Left lung (tissue), 10 donors: ENCODE results near the gene CAPZB. TPM values are rescaled to one million over a fixed set of nuclear protein-coding genes. Genes with fewer than 3 reads are reported as not detected.

ENCODE experiments used
- ATAC-seq: fragments of 200-7000 bp; cut with Tn5 transposase; one replicate; pipeline ENCODE4 v1.9.1; 2020; ENCODE audit warnings: moderate library complexity
- DNase-seq, 4 donors: peaks; one replicate each; pipeline ENCODE4 v3.0.0-alpha.2; 2013 to 2020
- H3K27ac ChIP-seq, 2 donors: fragments of 200-600 bp; sonication (generic) in 1 of 2; one replicate each; pipeline versions ENCODE4 v1.5.0 to v1.8.0; 2020 to 2021
- H3K27me3 ChIP-seq, 2 donors: fragments of 200-600 bp; sonication (generic) in 1 of 2; one replicate each; pipeline versions ENCODE4 v1.5.0 to v1.8.0; 2020 to 2021
- H3K36me3 ChIP-seq, 2 donors: fragments of 200-600 bp; sonication (generic) in 1 of 2; one replicate each; pipeline versions ENCODE4 v1.5.0 to v1.8.0; 2020 to 2021
- H3K4me1 ChIP-seq, 2 donors: fragments of 200-600 bp; one replicate each; pipeline ENCODE4 v1.8.0; 2021
- H3K4me3 ChIP-seq, 2 donors: fragments of 200-600 bp; sonication (generic) in 1 of 2; one replicate each; pipeline versions ENCODE4 v1.5.0 to v1.8.0; 2020 to 2021; ENCODE audit warnings: mild to moderate bottlenecking in 1 of 2
- H3K9me3 ChIP-seq, 2 donors: fragments of 200-600 bp; sonication (generic) in 1 of 2; one replicate each; pipeline versions ENCODE4 v1.5.0 to v1.8.0; 2020 to 2021
- intact Hi-C, 2 donors: fragments of 100-400 bp; cut with DNase I; formaldehyde crosslinking; loops; one replicate each; pipeline versions ENCODE4 v1.11.2 to v1.14.2; 2022
- polyA plus RNA-seq, 6 donors: library from polyadenylated mRNA; unstranded; fragments of 120-200 nt; gene quantifications; one replicate each; pipeline ENCODE4 v1.2.1, GENCODE V29; 2013; ENCODE audit not compliant: insufficient read length in 6 of 6
- total RNA-seq, 2 donors: library from RNA; stranded (reverse); fragmentation: NEBNext Ultra II Directional; extraction: Animal tissue kit (Norgen Biotek cat#: 25700); gene quantifications; one replicate each; pipeline ENCODE4 v1.2.1, GENCODE V29; 2021
- TF ChIP-seq, protein P1 (sequence below), 2 donors: fragments of 200-600 bp; sonication (generic) in 1 of 2; IDR thresholded peaks; one replicate each; pipeline versions ENCODE4 v1.5.0 to v1.8.0; 2021; ENCODE audit warnings: antibody characterized with exemption in 2 of 2
- donor health status: DM: no; HTN: yes; CAD: no.
- donor health status: DM: no; HTN: no; CAD: no.

CAPZB gene
- total and polyA plus RNA-seq, 8 donors = 223 to 327 (median 256) TPM

GRCh38 chr1:19448491-19449439 lies 36.6 kb downstream of the CAPZB start:
- peak; percentile 29 for ATAC-seq
- intact Hi-C loops = no loop called here
- peaks cover 0 to 9% of the 10 kb centered on the region in 2 donors for H3K36me3 ChIP-seq
- H3K4me1 ChIP-seq = peaks cover 50 to 90% of the 10 kb centered on the region in 2 donors
- peak overlapping the region; percentile 67 to 73 for H3K27ac ChIP-seq
- no peaks in the 10 kb centered on the region for H3K27me3 ChIP-seq
- no peaks in the 10 kb centered on the region for H3K9me3 ChIP-seq
- DNase-seq = peak in 3 of 4 donors; percentile 61 to 77 (median 63)
- no peak overlapping the region for H3K4me3 ChIP-seq
- TF ChIP-seq, protein P1, sequence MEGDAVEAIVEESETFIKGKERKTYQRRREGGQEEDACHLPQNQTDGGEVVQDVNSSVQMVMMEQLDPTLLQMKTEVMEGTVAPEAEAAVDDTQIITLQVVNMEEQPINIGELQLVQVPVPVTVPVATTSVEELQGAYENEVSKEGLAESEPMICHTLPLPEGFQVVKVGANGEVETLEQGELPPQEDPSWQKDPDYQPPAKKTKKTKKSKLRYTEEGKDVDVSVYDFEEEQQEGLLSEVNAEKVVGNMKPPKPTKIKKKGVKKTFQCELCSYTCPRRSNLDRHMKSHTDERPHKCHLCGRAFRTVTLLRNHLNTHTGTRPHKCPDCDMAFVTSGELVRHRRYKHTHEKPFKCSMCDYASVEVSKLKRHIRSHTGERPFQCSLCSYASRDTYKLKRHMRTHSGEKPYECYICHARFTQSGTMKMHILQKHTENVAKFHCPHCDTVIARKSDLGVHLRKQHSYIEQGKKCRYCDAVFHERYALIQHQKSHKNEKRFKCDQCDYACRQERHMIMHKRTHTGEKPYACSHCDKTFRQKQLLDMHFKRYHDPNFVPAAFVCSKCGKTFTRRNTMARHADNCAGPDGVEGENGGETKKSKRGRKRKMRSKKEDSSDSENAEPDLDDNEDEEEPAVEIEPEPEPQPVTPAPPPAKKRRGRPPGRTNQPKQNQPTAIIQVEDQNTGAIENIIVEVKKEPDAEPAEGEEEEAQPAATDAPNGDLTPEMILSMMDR (IDR thresholded peaks at IDR 0.05) = no peak

DNA sequence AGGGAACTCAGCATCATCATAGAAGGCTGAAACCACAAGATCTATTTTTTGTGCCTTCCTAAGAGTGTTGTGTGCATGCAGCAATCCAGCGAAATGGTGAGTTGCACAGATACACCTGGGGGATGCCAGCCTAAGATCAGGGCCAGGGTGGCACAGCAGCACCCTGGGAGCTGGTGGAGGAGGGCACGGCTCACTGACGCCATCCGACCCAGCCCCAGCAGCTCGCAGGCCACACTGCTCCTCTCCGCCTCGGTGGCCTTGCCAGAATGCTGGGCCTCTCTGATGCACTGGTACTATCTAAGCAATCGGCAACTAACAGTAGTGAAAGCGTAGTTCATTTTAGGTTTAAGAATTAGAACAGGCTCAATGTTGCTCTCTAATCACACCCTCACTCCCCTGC lies 37.8 kb downstream of the CAPZB start:
- intact Hi-C loops = no loop called here
- H3K4me3 ChIP-seq = no peak overlapping the region
- TF ChIP-seq, protein P1 (IDR thresholded peaks at IDR 0.05) = no peak
- H3K9me3 ChIP-seq = no peaks in the 10 kb centered on the region
- peaks cover 0 to 9% of the 10 kb centered on the region in 2 donors for H3K36me3 ChIP-seq
- no peaks in the 10 kb centered on the region for H3K27me3 ChIP-seq
- DNase-seq (no peak), ATAC-seq (no peak)
- H3K27ac ChIP-seq = peak overlapping the region; percentile 33 to 67
- peaks cover 40 to 87% of the 10 kb centered on the region in 2 donors for H3K4me1 ChIP-seq

GRCh38 chr1:19445417-19446342 lies 39.7 kb downstream of the CAPZB start:
- Histone ChIP-seq H3K36me3 (peaks cover 0 to 9% of the 10 kb centered on the region in 2 donors), H3K27me3 (no peaks in the 10 kb centered on the region), H3K9me3 (no peaks in the 10 kb centered on the region), H3K27ac (peak overlapping the region; percentile 35 to 40), H3K4me3 (no peak overlapping the region), H3K4me1 (peaks cover 23 to 75% of the 10 kb centered on the region in 2 donors)
- DNase-seq = no peak
- ATAC-seq = peak; percentile 69
- TF ChIP-seq, protein P1 (IDR thresholded peaks at IDR 0.05) = peak in 1 of 2 donors; percentile 14
- intact Hi-C loops = no loop called here

GRCh38 chr1:19444296-19445021 lies 40.9 kb downstream of the CAPZB start:
- Histone ChIP-seq H3K27ac (peak overlapping the region in 1 of 2 donors; percentile 68), H3K9me3 (no peaks in the 10 kb centered on the region), H3K4me3 (no peak overlapping the region), H3K4me1 (peaks cover 27 to 74% of the 10 kb centered on the region in 2 donors), H3K27me3 (no peaks in the 10 kb centered on the region), H3K36me3 (peaks cover 0 to 9% of the 10 kb centered on the region in 2 donors)
- intact Hi-C loops = no loop called here
- DNase-seq = no peak
- TF ChIP-seq, protein P1 (IDR thresholded peaks at IDR 0.05) = no peak
- ATAC-seq = no peak
